Mesenchymal stem cell (in vitro differentiated cells and primary cell): Measurements from ENCODE around the gene OR52J3.

Experiments
- DNase-seq: peaks from one replicate; pipeline ENCODE4 v3.0.0-alpha.2; 2013
- H2AFZ ChIP-seq: one replicate; pipeline ENCODE4 v1.6.1; 2013; ENCODE audit warnings: low read depth, mild to moderate bottlenecking, control low read depth, inconsistent platforms, low read length, moderate library complexity
- H2AK5ac ChIP-seq: 2 replicates; pipeline ENCODE4 v1.6.1; 2013; ENCODE audit warnings: low read length, moderate library complexity, mild to moderate bottlenecking, inconsistent platforms; ENCODE audit not compliant: severe bottlenecking
- H2BK120ac ChIP-seq: one replicate; pipeline ENCODE4 v1.6.1; 2013; ENCODE audit warnings: low read depth, mild to moderate bottlenecking, inconsistent platforms, low read length, moderate library complexity
- H2BK12ac ChIP-seq, 2 experiments: one replicate each; pipeline ENCODE4 v1.6.1; 2013; ENCODE audit warnings: inconsistent platforms in 2 of 2, low read length in 2 of 2, mild to moderate bottlenecking in 2 of 2, moderate library complexity in 2 of 2, control low read depth in 1 of 2
- H2BK15ac ChIP-seq: one replicate; pipeline ENCODE4 v1.6.1; 2013; ENCODE audit warnings: mild to moderate bottlenecking, low read depth, inconsistent platforms; ENCODE audit not compliant: poor library complexity, severe bottlenecking
- H2BK5ac ChIP-seq: 2 replicates; pipeline ENCODE4 v1.6.1; 2013; ENCODE audit warnings: low read depth, mild to moderate bottlenecking, low read length, control low read depth, inconsistent platforms; ENCODE audit not compliant: poor library complexity, severe bottlenecking
- H3K14ac ChIP-seq, 2 experiments: one replicate each; pipeline ENCODE4 v1.6.1; 2013; ENCODE audit warnings: inconsistent platforms in 2 of 2, low read length in 2 of 2, control low read depth in 1 of 2, mild to moderate bottlenecking in 1 of 2, moderate library complexity in 1 of 2
- H3K18ac ChIP-seq, 2 experiments: one replicate each; pipeline ENCODE4 v1.6.1; 2013; ENCODE audit warnings: inconsistent platforms in 2 of 2, low read length in 2 of 2, control low read depth in 1 of 2, low read depth in 1 of 2, mild to moderate bottlenecking in 1 of 2
- H3K23ac ChIP-seq, 2 experiments: one replicate each; pipeline ENCODE4 v1.6.1; 2013; ENCODE audit warnings: inconsistent platforms in 2 of 2, low read length in 2 of 2, mild to moderate bottlenecking in 2 of 2, moderate library complexity in 2 of 2, control low read depth in 1 of 2
- H3K27ac ChIP-seq: 2 replicates; pipeline ENCODE4 v1.5.1; 2013; ENCODE audit warnings: mild to moderate bottlenecking, moderate library complexity, low read length, control low read depth, inconsistent platforms; ENCODE audit not compliant: poor library complexity, severe bottlenecking
- H3K27me3 ChIP-seq, 2 experiments: 2 replicates each; pipeline versions ENCODE4 v1.6.1 to v1.7.0; 2013; ENCODE audit warnings: low read length in 2 of 2, mild to moderate bottlenecking in 2 of 2, moderate library complexity in 2 of 2, control low read depth in 1 of 2, inconsistent platforms in 1 of 2; ENCODE audit not compliant: control insufficient read depth in 1 of 2, insufficient read depth in 1 of 2
- H3K36me3 ChIP-seq, 2 experiments: 2 replicates each; pipeline versions ENCODE4 v1.6.1 to v1.7.0; 2013; ENCODE audit warnings: low read length in 2 of 2, control low read depth in 1 of 2, inconsistent platforms in 1 of 2, low read depth in 1 of 2, mild to moderate bottlenecking in 1 of 2; ENCODE audit not compliant: insufficient read depth in 2 of 2, control insufficient read depth in 1 of 2
- H3K4ac ChIP-seq, 2 experiments: one replicate each; pipeline ENCODE4 v1.6.1; 2013; ENCODE audit warnings: inconsistent platforms in 2 of 2, low read length in 2 of 2, mild to moderate bottlenecking in 2 of 2, moderate library complexity in 2 of 2, control low read depth in 1 of 2, low read depth in 1 of 2
- H3K4me1 ChIP-seq: 2 replicates; pipeline ENCODE4 v1.6.1; 2013; ENCODE audit warnings: low read depth, low read length, control low read depth; ENCODE audit not compliant: control insufficient read depth, insufficient read depth
- H3K4me2 ChIP-seq: 2 replicates; pipeline ENCODE4 v1.6.1; 2013; ENCODE audit warnings: low read length, mild to moderate bottlenecking, inconsistent platforms; ENCODE audit not compliant: poor library complexity, severe bottlenecking
- H3K4me3 ChIP-seq, 2 experiments: 2 replicates each; pipeline versions ENCODE4 v1.5.1 to v1.7.0; 2013; ENCODE audit warnings: low read length in 2 of 2, mild to moderate bottlenecking in 2 of 2, control low read depth in 1 of 2, low read depth in 1 of 2; ENCODE audit not compliant: insufficient read depth in 1 of 2
- H3K79me1 ChIP-seq: replicated peaks from 2 replicates; pipeline ENCODE4 v1.6.1; 2013; ENCODE audit warnings: mild to moderate bottlenecking, control low read depth, low read length, inconsistent platforms; ENCODE audit not compliant: poor library complexity, severe bottlenecking
- H3K9ac ChIP-seq: 2 replicates; pipeline ENCODE4 v1.7.0; 2013; ENCODE audit warnings: mild to moderate bottlenecking, low read length, moderate library complexity
- H3K9me3 ChIP-seq: 2 replicates; pipeline ENCODE4 v1.7.0; 2013; ENCODE audit warnings: mild to moderate bottlenecking, low read length; ENCODE audit not compliant: control insufficient read depth
- H4K8ac ChIP-seq: one replicate; pipeline ENCODE4 v1.6.1; 2013; ENCODE audit warnings: inconsistent platforms, mild to moderate bottlenecking, low read length, moderate library complexity
- H4K91ac ChIP-seq: one replicate; pipeline ENCODE4 v1.6.1; 2013; ENCODE audit warnings: mild to moderate bottlenecking, low read length, inconsistent platforms
- WGBS: methylation state at CpG from one replicate; pipeline ENCODE4 v1.1.7; 2013; ENCODE audit warnings: mixed read lengths; 5-methylcytosine and 5-hydroxymethylcytosine counted together

Gene OR52J3

GRCh38 chr11:5013012-5013411, 33.3 kb upstream of the OR52J3 start:
- H2BK12ac ChIP-seq: no peak overlapping the region
- H2BK120ac ChIP-seq: no peak overlapping the region
- H2BK5ac ChIP-seq: no peak overlapping the region
- H3K9me3 ChIP-seq: peaks cover 5% of the 10 kb centered on the region
- H2AK5ac ChIP-seq: no peak overlapping the region
- no peak overlapping the region for H4K8ac ChIP-seq
- no peak overlapping the region for H3K4me2 ChIP-seq
- no peak overlapping the region for H3K18ac ChIP-seq
- no peak for DNase-seq
- no peak overlapping the region for H3K4ac ChIP-seq
- H3K79me1 ChIP-seq: no peaks in the 10 kb centered on the region
- H3K27me3 ChIP-seq: no peaks in the 10 kb centered on the region
- no peak overlapping the region for H3K23ac ChIP-seq
- no peak overlapping the region for H4K91ac ChIP-seq
- H2BK15ac ChIP-seq: no peak overlapping the region
- no peaks in the 10 kb centered on the region for H3K36me3 ChIP-seq
- no peaks in the 10 kb centered on the region for H3K4me1 ChIP-seq
- no peak overlapping the region for H3K9ac ChIP-seq
- no peak overlapping the region for H2AFZ ChIP-seq
- no peak overlapping the region for H3K4me3 ChIP-seq
- H3K14ac ChIP-seq: no peak overlapping the region
- H3K27ac ChIP-seq: no peak overlapping the region
- 88% methylated on average over 1 of the region's 1 CpG for WGBS

DNA sequence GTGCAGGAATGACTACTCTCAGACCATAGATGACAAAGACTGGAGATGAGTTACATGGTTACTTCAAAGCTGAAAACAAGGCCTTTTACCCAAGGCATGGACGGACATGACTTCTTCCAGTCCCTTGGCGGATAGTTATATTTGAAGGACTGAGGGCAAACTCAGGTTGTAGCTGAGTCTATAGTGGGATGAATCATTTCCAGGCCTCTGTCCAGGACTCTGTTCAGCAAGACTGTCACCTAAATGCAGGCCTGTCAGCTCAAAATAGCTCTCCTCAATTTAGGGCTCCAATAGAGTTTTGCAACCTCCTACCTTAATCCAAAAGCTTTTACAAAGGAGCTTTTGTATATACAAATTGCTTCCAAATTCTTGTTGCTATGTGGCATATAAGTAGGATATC, 24.3 kb upstream of the OR52J3 start:
- 93% methylated on average over 2 of the region's 2 CpGs for WGBS
- H3K9ac ChIP-seq: no peak overlapping the region

GRCh38 chr11:5036669-5037068, 9.7 kb upstream of the OR52J3 start:
- H3K27me3 ChIP-seq: no peaks in the 10 kb centered on the region
- no peak overlapping the region for H4K91ac ChIP-seq
- H3K27ac ChIP-seq: no peak overlapping the region
- no peaks in the 10 kb centered on the region for H3K9me3 ChIP-seq
- H2BK15ac ChIP-seq: no peak overlapping the region
- no peak for DNase-seq
- WGBS: 87% methylated on average over 2 of the region's 2 CpGs
- no peak overlapping the region for H3K9ac ChIP-seq
- no peak overlapping the region for H4K8ac ChIP-seq
- no peaks in the 10 kb centered on the region for H3K79me1 ChIP-seq
- H2AFZ ChIP-seq: no peak overlapping the region
- H3K4ac ChIP-seq: no peak overlapping the region
- H3K18ac ChIP-seq: no peak overlapping the region
- no peak overlapping the region for H2BK120ac ChIP-seq
- H3K23ac ChIP-seq: no peak overlapping the region
- no peaks in the 10 kb centered on the region for H3K4me1 ChIP-seq
- no peak overlapping the region for H3K4me3 ChIP-seq
- no peak overlapping the region for H3K4me2 ChIP-seq
- no peak overlapping the region for H3K14ac ChIP-seq
- no peak overlapping the region for H2AK5ac ChIP-seq
- H3K36me3 ChIP-seq: no peaks in the 10 kb centered on the region
- no peak overlapping the region for H2BK12ac ChIP-seq
- H2BK5ac ChIP-seq: no peak overlapping the region

More for the DNA sequence above, 24.3 kb upstream of the OR52J3 start:
- peaks cover 39% of the 10 kb centered on the region for H3K9me3 ChIP-seq
- no peak overlapping the region for H3K27ac ChIP-seq
- no peak overlapping the region for H3K18ac ChIP-seq
- H3K23ac ChIP-seq: no peak overlapping the region
- H3K4me2 ChIP-seq: no peak overlapping the region
- H2BK120ac ChIP-seq: no peak overlapping the region
- H4K8ac ChIP-seq: no peak overlapping the region
- DNase-seq: no peak
- no peaks in the 10 kb centered on the region for H3K36me3 ChIP-seq
- H2BK12ac ChIP-seq: no peak overlapping the region
- H3K27me3 ChIP-seq: no peaks in the 10 kb centered on the region
- no peak overlapping the region for H2AK5ac ChIP-seq
- H2BK15ac ChIP-seq: no peak overlapping the region
- H3K4ac ChIP-seq: no peak overlapping the region
- H3K4me1 ChIP-seq: no peaks in the 10 kb centered on the region
- H3K79me1 ChIP-seq: no peaks in the 10 kb centered on the region
- no peak overlapping the region for H2BK5ac ChIP-seq
- H3K14ac ChIP-seq: no peak overlapping the region
- no peak overlapping the region for H2AFZ ChIP-seq
- H3K4me3 ChIP-seq: no peak overlapping the region
- no peak overlapping the region for H4K91ac ChIP-seq

DNA sequence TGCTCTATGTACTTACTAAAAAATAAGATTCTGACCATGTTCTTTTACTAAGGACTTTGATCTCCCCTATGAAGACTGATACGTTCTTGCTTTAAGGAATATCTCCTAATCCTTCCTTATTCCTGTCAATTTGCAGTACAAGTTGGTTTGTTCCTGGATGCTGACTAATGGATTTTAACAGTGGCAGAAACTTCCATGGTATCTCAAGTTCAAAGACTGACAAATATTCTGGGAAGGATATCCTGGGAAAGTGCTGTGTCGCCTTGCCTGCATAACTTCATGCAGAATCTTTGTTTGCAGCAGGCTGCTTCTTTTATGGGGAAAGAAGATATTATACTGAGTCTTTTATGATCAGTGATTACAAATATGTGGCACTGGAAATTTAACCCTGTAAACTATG, 8.4 kb upstream of the OR52J3 start:
- no peaks in the 10 kb centered on the region for H3K36me3 ChIP-seq
- WGBS: 61% methylated on average over 2 of the region's 2 CpGs
- H2AFZ ChIP-seq: no peak overlapping the region
- no peak overlapping the region for H4K8ac ChIP-seq
- H3K4me1 ChIP-seq: no peaks in the 10 kb centered on the region
- H3K27me3 ChIP-seq: no peaks in the 10 kb centered on the region
- no peak overlapping the region for H3K9ac ChIP-seq
- no peak overlapping the region for H3K27ac ChIP-seq
- DNase-seq: no peak
- H3K4me2 ChIP-seq: no peak overlapping the region
- no peak overlapping the region for H3K4me3 ChIP-seq
- H3K9me3 ChIP-seq: no peaks in the 10 kb centered on the region
- H2AK5ac ChIP-seq: no peak overlapping the region
- no peak overlapping the region for H3K4ac ChIP-seq
- H2BK5ac ChIP-seq: no peak overlapping the region
- H2BK15ac ChIP-seq: no peak overlapping the region
- no peak overlapping the region for H2BK120ac ChIP-seq
- no peak overlapping the region for H3K18ac ChIP-seq
- H3K23ac ChIP-seq: no peak overlapping the region
- H3K79me1 ChIP-seq: no peaks in the 10 kb centered on the region
- no peak overlapping the region for H4K91ac ChIP-seq
- no peak overlapping the region for H3K14ac ChIP-seq
- no peak overlapping the region for H2BK12ac ChIP-seq
